Keratinocyte (primary cell): ENCODE measurements around the gene ADCK1.

Experiments
- CTCF ChIP-seq, 3 experiments: IDR thresholded peaks in 1 of 3; conservative IDR thresholded peaks in 1 of 3; optimal IDR thresholded peaks in 1 of 3; 2 replicates in 2 of 3; 3 replicates in 1 of 3; pipeline versions ENCODE3 to v1.5.1; 2011; ENCODE audit warnings: low read length in 3 of 3, mild to moderate bottlenecking in 3 of 3, moderate library complexity in 2 of 3, control low read depth in 1 of 3, inconsistent platforms in 1 of 3; ENCODE audit not compliant: insufficient read depth in 2 of 3; ENCODE audit errors: extremely low read depth in 1 of 3
- EZH2 ChIP-seq: IDR thresholded peaks from one replicate; pipeline ENCODE4 v1.6.1; 2012; ENCODE audit warnings: inconsistent platforms, mild to moderate bottlenecking, low read length, moderate library complexity

GRCh38 chr14:77924141-77924948 lies 124.4 kb downstream of the ADCK1 start:
- TF ChIP-seq CTCF (optimal IDR thresholded peaks at IDR 0.05 in 1 of 3, IDR thresholded peaks at IDR 0.05 in 1 of 3, conservative IDR thresholded peaks at IDR 0.05 in 1 of 3; ENCODE audit: extremely low read depth in 1 of 3, insufficient read depth in 2 of 3, low read length in 3 of 3) (no peak), EZH2 (no peak)
